SK-N-SH (cell line): ENCODE measurements around the gene CEP131.

Experiments
- POLR2AphosphoS5 ChIP-seq: IDR thresholded peaks from 2 replicates; pipeline ENCODE4 v1.6.1; 2012; ENCODE audit warnings: low read depth, low read length
- RAD21 ChIP-seq: IDR thresholded peaks from 2 replicates; pipeline ENCODE4 v1.6.1; 2012; ENCODE audit warnings: mild to moderate bottlenecking, low read length
- RCOR1 ChIP-seq: fragments of 150-350 bp; IDR thresholded peaks from 2 replicates; pipeline ENCODE4 v1.6.1; 2017; ENCODE audit warnings: antibody characterized with exemption, low read length
- TCF12 ChIP-seq: IDR thresholded peaks from 2 replicates; pipeline ENCODE4 v1.4.0; 2012
- TF ChIP-seq, protein P1 (sequence below): fragments of 200-600 bp; sonication (generic); IDR thresholded peaks from 2 replicates; pipeline ENCODE4 v1.6.1; 2017; ENCODE audit warnings: antibody characterized with exemption, mild to moderate bottlenecking, moderate library complexity
- TF ChIP-seq, protein P2 (sequence below): IDR thresholded peaks from 2 replicates; pipeline ENCODE4 v1.4.0; 2012; ENCODE audit warnings: low read depth, borderline replicate concordance

DNA sequence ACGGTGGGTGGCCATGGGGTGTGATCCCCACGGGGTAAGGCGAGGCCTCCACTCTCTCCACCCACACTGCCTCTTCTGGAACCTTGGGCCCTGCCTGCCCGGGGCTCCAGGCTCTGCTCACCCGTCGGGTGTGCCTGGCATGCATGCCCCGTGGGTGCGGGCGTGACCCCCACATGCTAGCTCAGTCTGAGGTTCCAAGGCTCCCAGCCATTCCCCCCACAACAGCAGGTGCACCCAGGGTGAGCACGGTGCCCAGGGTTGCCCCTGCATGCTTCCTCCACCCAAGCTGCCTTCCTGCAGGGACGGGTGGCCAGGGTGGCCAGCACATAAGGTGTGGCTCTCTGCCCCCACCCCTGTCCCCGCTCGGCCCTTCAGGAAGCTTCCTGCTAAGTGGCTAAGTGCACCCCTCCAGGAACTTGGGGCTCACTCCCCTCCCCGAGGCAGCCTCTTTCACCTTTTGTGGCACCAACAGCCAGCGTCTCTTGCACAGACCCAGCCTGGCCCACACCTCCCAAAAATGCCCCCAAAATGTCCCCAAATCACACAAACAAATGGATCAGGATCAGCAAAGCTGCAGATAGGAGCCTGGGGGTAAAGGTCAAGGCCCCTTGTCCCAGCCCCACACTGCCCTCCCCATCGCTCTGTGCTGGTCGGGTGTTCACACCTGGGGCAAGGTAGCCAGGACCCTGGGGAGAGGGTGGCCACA lies 78.9 kb downstream of the CEP131 start:
- TF ChIP-seq, protein P1, sequence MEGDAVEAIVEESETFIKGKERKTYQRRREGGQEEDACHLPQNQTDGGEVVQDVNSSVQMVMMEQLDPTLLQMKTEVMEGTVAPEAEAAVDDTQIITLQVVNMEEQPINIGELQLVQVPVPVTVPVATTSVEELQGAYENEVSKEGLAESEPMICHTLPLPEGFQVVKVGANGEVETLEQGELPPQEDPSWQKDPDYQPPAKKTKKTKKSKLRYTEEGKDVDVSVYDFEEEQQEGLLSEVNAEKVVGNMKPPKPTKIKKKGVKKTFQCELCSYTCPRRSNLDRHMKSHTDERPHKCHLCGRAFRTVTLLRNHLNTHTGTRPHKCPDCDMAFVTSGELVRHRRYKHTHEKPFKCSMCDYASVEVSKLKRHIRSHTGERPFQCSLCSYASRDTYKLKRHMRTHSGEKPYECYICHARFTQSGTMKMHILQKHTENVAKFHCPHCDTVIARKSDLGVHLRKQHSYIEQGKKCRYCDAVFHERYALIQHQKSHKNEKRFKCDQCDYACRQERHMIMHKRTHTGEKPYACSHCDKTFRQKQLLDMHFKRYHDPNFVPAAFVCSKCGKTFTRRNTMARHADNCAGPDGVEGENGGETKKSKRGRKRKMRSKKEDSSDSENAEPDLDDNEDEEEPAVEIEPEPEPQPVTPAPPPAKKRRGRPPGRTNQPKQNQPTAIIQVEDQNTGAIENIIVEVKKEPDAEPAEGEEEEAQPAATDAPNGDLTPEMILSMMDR, result no peak
- no peak for TF ChIP-seq TCF12
- TF ChIP-seq RCOR1, result no peak
- no peak for TF ChIP-seq POLR2AphosphoS5
- no peak for TF ChIP-seq RAD21
- TF ChIP-seq, protein P2, sequence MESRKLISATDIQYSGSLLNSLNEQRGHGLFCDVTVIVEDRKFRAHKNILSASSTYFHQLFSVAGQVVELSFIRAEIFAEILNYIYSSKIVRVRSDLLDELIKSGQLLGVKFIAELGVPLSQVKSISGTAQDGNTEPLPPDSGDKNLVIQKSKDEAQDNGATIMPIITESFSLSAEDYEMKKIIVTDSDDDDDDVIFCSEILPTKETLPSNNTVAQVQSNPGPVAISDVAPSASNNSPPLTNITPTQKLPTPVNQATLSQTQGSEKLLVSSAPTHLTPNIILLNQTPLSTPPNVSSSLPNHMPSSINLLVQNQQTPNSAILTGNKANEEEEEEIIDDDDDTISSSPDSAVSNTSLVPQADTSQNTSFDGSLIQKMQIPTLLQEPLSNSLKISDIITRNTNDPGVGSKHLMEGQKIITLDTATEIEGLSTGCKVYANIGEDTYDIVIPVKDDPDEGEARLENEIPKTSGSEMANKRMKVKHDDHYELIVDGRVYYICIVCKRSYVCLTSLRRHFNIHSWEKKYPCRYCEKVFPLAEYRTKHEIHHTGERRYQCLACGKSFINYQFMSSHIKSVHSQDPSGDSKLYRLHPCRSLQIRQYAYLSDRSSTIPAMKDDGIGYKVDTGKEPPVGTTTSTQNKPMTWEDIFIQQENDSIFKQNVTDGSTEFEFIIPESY, result no peak
